Stimulated activated memory B cell treated with anti-CD40 and anti-IgM and Interleukin-4, amounts not matched to agents 10 μg/mL and 1 μg/mL and 100 μg/mL, for 72 hours (primary cell): ENCODE measurements around the gene USF2.
"Not testable (repeated sequence)": the region's sequence is repeated elsewhere in the genome, so short reads cannot be mapped to it uniquely, and the experiment has no call there.

Experiments
- ATAC-seq: fragments of 150-1000 bp; cut with Tn5 transposase; 2 replicates; pipeline ENCODE4 v1.10.0; 2021
- H3K27ac Mint-ChIP-seq: one replicate; pipeline ENCODE4 v1.8.0; 2022; ENCODE audit warnings: mild to moderate bottlenecking, mixed read lengths
- H3K27me3 Mint-ChIP-seq: one replicate; pipeline ENCODE4 v1.8.0; 2022; ENCODE audit warnings: mixed read lengths
- H3K36me3 Mint-ChIP-seq: one replicate; pipeline ENCODE4 v1.8.0; 2022; ENCODE audit warnings: mixed read lengths
- H3K4me1 Mint-ChIP-seq: one replicate; pipeline ENCODE4 v1.8.0; 2022; ENCODE audit warnings: mixed read lengths
- H3K4me3 Mint-ChIP-seq: one replicate; pipeline ENCODE4 v1.8.0; 2022; ENCODE audit warnings: mild to moderate bottlenecking, moderate library complexity, mixed read lengths
- H3K9me3 Mint-ChIP-seq: one replicate; pipeline ENCODE4 v1.8.0; 2022; ENCODE audit warnings: mixed read lengths

USF2 gene

DNA sequence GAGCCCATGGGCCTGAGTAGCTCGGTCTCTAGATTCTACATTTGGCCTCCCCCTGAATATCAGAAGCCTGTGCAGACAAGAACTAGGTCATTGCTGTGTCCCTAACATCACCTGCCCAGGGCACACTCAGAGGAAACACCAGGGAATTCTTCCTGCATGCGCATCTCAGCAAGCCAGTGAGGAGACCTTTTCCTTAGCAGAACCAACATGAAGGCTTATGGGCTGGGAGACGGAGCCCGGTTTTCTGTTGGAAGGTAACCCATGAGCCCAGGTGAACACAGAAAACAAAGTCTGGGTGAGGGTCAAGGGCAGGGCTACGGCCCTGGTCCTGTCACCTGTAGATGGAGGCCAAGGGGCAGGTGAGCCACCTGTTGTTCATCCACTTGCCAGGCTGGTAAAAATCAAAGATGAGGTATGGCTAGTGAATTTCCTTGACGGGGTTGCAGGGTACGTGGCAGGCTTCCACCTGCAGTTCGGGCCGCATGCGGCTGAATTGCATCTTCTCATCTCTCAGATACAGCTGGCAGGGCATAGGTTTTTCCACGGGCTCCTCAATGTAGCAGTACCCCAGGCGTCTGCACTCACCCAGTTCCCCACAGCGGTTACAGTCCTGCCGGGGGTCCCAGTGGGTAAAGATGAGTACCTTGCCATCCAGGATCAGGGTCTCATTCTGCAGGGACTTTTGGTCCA, 36.7 kb upstream of the USF2 start:
- ATAC-seq = no peak
- Mint-ChIP-seq H3K27ac (no peak overlapping the region), H3K9me3 (no peaks in the 10 kb centered on the region), H3K27me3 (no peaks in the 10 kb centered on the region), H3K36me3 (no peaks in the 10 kb centered on the region), H3K4me1 (peaks cover 12% of the 10 kb centered on the region), H3K4me3 (no peak overlapping the region)

DNA sequence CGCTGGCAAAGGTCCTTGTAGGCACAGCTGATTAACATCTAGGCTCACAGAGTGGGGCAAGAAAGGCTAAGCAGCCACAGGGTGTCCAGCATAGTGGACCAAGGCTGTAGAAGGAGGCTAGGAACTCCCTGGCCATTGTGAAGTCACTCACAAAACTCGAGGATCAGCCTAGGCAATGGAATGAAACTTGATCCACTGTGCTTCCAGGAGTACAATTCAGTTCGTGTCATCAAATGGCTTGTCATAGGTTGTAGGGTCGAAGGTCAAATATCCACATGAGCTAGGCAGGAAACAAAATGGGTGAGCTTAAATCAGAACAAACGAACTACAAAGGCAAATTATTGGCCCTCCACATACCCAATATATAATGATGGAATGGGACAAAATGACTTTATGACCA, 35.9 kb upstream of the USF2 start:
- no peaks in the 10 kb centered on the region for H3K9me3 Mint-ChIP-seq
- no peak overlapping the region for H3K4me3 Mint-ChIP-seq
- no peaks in the 10 kb centered on the region for H3K27me3 Mint-ChIP-seq
- H3K4me1 Mint-ChIP-seq = peaks cover 12% of the 10 kb centered on the region
- H3K27ac Mint-ChIP-seq = no peak overlapping the region
- ATAC-seq = no peak
- H3K36me3 Mint-ChIP-seq = no peaks in the 10 kb centered on the region

DNA sequence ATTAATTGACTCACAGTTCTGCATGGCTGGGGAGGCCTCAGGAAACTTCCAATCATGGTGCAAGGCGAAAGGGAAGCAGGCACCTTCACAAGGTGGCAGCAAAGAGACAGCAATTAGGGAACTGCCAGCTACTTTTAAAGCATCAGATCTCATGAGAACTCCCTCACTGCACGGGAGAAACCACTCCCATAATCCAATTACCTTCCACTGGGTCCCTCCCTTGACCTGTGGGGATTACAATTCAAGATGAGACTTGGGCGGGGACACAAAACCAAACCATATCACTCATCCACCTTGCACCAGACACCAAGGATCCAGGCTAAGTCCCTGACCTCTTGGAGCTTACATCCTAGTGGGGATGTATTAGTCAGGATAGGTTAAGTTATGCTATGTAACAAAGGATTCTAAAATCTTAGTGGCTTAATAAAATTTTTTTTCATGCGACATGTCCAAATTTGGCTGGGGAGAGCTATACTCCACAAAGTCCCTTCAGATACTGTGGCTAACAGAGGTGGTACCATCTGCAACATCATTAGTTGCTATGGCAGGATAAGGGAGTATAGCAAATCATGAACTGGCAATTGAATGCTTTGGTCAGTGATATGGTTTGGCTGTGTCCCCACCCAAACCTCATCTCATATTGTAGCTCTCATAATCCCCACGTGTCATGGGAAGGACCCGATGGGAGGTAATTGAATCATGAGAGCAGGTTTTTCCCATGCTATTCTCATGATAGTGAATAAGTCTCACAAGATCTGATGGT, 31.9 kb upstream of the USF2 start:
- no peak for ATAC-seq
- peaks cover 37% of the 10 kb centered on the region for H3K4me1 Mint-ChIP-seq

DNA sequence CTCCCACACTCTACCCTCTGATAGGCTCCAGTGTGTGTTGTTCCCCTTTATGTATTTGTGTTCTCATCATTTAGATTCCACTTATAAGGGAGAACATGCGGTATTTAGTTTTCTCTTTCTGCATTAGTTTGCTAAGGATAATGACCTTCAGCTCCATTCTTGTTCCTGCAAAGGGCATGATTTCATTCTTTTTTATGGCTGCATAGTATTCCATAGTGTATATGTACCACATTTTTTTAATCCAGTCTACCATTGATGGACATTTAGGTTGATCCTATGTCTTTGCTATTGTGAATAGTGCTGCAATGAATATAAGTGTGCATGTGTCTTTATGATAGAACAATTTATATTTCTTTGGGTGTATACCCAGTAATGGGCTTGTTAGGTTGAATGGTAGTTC, 29.2 kb upstream of the USF2 start:
- not testable (repeated sequence) for H3K36me3 Mint-ChIP-seq, H3K27me3 Mint-ChIP-seq, H3K9me3 Mint-ChIP-seq, ATAC-seq, H3K4me3 Mint-ChIP-seq
- H3K27ac Mint-ChIP-seq = peak overlapping the region; percentile 89
- H3K4me1 Mint-ChIP-seq = peaks cover 31% of the 10 kb centered on the region

More for the DNA sequence above, 31.9 kb upstream of the USF2 start:
- Mint-ChIP-seq H3K36me3 (peaks cover 6% of the 10 kb centered on the region), H3K27me3 (no peaks in the 10 kb centered on the region), H3K9me3 (no peaks in the 10 kb centered on the region), H3K4me3 (no peak overlapping the region), H3K27ac (no peak overlapping the region)

DNA sequence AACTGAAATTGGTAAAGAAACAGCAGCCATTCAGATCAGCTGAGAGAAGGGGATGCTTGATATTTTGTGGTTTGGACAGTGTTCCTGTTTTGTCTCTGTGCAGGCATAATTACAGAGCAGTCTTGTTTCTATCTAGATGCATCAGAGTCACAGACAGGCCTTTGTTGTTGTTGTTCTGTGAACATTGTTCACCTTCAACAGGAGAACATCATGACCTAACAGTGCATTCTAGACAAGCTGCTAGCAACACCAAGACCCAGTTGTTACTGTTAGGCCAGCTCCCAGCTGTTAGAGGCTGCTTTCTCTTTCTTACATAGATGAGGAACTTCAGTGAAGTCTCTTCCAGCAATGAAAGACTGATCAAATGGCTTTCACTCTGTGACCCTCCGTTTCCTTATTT, 28.4 kb upstream of the USF2 start:
- peak; percentile 89 for ATAC-seq
- peaks cover 10% of the 10 kb centered on the region for H3K36me3 Mint-ChIP-seq
- H3K4me1 Mint-ChIP-seq = peaks cover 31% of the 10 kb centered on the region
- H3K27me3 Mint-ChIP-seq = no peaks in the 10 kb centered on the region
- peak overlapping the region; percentile 89 for H3K27ac Mint-ChIP-seq
- peak overlapping the region; percentile 56 for H3K4me3 Mint-ChIP-seq
- H3K9me3 Mint-ChIP-seq = peaks cover 5% of the 10 kb centered on the region

DNA sequence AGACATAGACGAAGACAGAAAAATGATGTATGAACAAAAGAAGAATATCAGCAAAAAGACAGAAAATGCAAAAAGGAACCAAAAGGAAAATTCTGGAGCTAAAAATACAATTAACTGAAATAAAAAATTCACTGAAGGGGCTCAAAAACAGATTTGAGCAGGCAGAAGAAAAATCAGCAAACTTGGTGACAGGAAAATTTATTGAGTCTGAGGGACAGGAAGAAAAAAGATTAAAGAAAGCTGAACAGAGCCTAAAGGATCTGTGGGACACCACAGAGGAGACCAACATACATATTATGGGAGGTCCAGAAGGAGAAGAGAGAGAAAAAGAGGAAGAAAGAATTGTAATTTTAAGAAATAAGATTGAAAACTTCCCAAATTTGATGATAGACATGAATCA, 27.3 kb upstream of the USF2 start:
- H3K4me1 Mint-ChIP-seq = peaks cover 29% of the 10 kb centered on the region
- peak overlapping the region; percentile 89 for H3K27ac Mint-ChIP-seq
- peaks cover 10% of the 10 kb centered on the region for H3K36me3 Mint-ChIP-seq
- H3K27me3 Mint-ChIP-seq = no peaks in the 10 kb centered on the region
- H3K9me3 Mint-ChIP-seq = peaks cover 5% of the 10 kb centered on the region
- ATAC-seq = no peak
- H3K4me3 Mint-ChIP-seq = no peak overlapping the region

DNA sequence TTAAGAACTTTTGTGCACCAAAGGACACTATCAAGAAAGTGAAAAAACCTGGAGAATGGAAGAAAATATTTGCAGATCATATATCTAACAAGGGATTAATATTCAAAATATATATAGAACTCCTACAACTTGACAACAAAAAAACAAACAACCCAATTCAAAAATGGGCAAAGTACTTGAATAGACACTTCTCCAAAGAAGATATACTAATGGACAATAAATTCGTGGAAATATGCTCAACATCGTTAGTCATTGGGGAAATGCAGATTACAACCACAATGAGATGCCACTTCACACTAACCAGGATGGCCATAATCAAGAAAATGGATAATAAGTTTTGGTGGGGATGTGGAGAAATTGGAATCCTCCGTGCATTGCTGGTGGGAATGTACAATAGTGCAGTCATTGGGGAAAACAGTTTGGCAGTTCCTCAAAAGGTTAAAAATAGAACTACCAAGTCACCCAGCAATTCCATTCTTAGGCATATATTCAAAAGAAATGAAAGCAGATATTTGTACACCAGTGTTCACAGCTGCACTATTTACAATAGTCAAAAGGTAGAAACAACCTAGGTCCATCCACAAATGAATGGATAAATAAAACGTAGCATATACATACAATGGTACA, 22.2 kb upstream of the USF2 start:
- Mint-ChIP-seq H3K27ac (no peak overlapping the region), H3K27me3 (no peaks in the 10 kb centered on the region), H3K4me1 (peaks cover 39% of the 10 kb centered on the region), H3K4me3 (no peak overlapping the region), H3K9me3 (peaks cover 5% of the 10 kb centered on the region), H3K36me3 (peaks cover 12% of the 10 kb centered on the region)
- no peak for ATAC-seq

DNA sequence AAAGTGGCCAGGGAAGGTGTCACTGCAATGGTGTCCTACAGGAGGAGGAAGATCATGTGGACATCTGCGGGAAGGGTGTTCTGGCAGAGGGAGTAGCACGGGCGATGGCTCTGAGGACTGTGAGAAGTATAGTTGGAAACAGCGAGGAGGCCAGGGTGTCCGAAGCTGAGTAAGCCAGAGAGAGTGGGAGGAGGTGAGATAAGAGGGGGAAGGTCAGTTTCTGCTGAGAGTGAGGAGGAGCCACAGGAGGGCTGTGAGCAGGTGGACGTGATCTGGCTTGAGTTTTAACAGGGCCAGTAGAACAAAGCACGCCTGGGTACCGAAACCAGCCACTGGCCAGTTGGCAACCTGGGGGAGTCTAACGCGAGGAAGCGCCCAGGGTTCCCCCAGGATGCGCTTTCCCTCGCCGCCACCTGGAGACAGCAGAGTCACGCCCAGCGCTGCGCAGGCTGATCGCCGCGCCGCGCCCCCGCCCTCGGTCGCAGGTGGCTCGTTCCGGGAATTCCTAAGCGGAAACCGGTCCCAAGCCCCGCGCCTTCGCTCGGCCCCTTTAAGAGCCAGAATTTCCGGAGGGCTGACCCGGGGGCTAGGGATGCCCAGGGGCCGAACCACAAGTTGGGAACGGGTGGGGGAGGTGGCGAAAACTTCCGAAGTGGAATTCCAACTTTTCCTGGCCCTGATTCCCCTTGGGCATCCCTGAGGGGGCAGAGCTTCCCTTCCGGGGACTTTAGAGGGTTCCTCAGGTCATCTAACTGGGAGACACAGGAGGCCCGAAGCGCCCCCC, 21.0 kb upstream of the USF2 start:
- ATAC-seq = peak; percentile 69
- peaks cover 39% of the 10 kb centered on the region for H3K4me1 Mint-ChIP-seq
- peaks cover 17% of the 10 kb centered on the region for H3K36me3 Mint-ChIP-seq
- peak overlapping the region; percentile 91 for H3K27ac Mint-ChIP-seq
- H3K4me3 Mint-ChIP-seq = peak overlapping the region; percentile 75
- no peaks in the 10 kb centered on the region for H3K27me3 Mint-ChIP-seq
- peaks cover 5% of the 10 kb centered on the region for H3K9me3 Mint-ChIP-seq

DNA sequence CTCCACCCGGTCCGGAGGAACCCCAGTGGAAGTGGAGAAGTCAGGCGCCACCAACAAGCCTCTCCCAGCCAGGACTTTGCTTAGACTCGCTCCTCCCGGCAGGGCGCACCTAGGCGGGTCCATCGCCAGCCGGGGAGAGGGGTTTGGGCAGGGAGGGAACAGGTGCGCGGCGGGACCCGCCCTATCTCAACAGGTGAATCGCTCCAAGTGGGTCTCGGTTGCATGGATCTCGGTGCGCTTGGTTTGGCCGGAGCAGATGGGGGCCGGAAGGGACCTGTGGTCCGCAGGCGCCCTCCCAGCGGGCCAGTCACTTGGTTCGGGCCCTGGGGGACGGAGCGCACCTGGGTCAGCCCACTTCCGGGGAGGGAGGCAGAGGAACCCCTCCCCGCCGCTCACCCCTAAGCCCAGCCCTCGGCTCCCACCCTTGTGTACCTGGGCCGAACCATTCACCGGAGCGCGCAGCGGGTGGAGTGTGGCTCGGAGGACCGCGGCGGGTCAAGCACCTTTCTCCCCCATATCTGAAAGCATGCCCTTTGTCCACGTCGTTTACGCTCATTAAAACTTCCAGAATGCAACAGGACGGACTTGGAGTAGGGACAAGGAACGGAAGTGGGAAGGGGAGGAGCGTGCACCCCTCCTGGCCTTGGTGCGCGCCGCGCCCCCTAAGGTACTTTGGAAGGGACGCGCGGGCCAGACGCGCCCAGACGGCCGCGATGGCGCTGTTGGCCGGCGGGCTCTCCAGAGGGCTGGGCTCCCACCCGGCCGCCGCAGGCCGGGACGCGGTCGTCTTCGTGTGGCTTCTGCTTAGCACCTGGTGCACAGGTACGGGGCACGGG, 20.2 kb upstream of the USF2 start, which contains the start of gene LSR:
LSR (plus strand) TSS at position 693 of the 836 bp plus-strand sequence; CDS start at position 714, 21 bp downstream.
- H3K27ac Mint-ChIP-seq = peak within 1 kb of the TSS; percentile 91
- H3K27me3 Mint-ChIP-seq = no peaks in the 10 kb centered on the region
- peaks cover 4% of the 10 kb centered on the region for H3K9me3 Mint-ChIP-seq
- H3K4me1 Mint-ChIP-seq = peaks cover 39% of the 10 kb centered on the region
- ATAC-seq = peak; percentile 96
- peak within 1 kb of the TSS; percentile 75 for H3K4me3 Mint-ChIP-seq
- H3K36me3 Mint-ChIP-seq = peaks cover 22% of the 10 kb centered on the region

DNA sequence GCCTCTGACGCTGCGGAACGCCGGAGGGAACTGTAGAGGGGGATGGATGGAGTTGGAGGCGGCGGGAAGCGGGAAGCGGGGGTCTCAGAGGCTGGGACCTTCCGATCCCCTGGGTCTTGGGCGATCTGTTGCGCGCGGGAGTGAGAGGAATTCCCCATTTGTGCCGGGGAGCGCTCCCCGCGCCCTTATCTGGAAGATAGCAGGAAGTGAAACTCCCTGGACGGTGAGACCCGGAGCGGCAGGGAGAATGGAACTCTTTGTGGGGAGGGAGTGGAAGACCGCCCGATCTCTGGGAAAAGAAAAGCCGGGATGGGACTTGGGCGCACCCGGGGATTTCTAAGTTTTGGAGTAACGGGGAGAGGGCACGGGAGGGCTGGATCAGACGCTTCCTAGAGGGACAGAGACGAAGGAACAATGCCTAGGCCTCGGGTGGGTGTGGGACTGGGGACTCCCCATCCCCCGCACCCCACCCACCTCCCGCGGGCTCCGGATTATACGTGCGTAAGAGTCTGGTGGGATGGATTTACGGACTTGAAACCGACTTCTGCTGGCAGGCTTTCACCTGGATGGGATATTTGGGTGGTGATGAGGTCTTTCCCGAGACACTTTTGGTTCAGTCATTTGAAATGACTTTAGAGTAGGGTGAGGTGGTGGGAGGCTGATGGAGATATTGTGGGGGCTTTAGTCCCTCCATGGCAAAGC, 19.5 kb upstream of the USF2 start:
- Mint-ChIP-seq H3K36me3 (peaks cover 26% of the 10 kb centered on the region), H3K27me3 (no peaks in the 10 kb centered on the region), H3K9me3 (no peaks in the 10 kb centered on the region), H3K4me1 (peaks cover 39% of the 10 kb centered on the region), H3K4me3 (peak overlapping the region; percentile 75), H3K27ac (peak overlapping the region; percentile 91)
- no peak for ATAC-seq

DNA sequence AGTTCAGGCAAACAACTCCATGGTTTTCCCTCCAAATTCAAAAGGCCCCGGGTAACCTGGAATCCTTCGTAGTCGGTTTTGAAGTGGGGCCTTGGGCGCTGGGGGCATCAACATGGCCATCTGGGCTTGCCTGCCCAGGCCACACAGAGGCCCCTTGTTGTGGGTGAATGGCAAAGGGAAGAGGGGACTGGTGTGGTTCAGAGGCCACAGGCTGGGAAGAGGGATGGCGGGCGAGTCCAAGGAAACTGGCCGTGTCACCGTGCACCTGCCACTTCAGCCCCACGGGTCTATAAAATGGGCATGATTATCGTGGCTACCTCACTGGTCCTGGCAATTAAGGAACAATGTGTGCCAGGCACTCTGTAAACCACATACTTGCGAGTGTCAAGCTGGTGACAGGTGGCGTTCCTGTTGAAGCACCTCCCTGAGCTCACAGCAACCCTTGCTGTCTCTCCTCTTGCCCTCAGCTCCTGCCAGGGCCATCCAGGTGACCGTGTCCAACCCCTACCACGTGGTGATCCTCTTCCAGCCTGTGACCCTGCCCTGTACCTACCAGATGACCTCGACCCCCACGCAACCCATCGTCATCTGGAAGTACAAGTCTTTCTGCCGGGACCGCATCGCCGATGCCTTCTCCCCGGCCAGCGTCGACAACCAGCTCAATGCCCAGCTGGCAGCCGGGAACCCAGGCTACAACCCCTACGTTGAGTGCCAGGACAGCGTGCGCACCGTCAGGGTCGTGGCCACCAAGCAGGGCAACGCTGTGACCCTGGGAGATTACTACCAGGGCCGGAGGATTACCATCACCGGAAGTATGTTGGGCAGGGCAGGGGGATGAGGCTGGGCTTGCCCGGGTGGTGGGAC, 18.7 kb upstream of the USF2 start:
- Mint-ChIP-seq H3K4me1 (peaks cover 39% of the 10 kb centered on the region), H3K9me3 (no peaks in the 10 kb centered on the region), H3K27me3 (no peaks in the 10 kb centered on the region), H3K36me3 (peaks cover 34% of the 10 kb centered on the region), H3K27ac (peak overlapping the region; percentile 91), H3K4me3 (peak overlapping the region; percentile 75)
- ATAC-seq = no peak

DNA sequence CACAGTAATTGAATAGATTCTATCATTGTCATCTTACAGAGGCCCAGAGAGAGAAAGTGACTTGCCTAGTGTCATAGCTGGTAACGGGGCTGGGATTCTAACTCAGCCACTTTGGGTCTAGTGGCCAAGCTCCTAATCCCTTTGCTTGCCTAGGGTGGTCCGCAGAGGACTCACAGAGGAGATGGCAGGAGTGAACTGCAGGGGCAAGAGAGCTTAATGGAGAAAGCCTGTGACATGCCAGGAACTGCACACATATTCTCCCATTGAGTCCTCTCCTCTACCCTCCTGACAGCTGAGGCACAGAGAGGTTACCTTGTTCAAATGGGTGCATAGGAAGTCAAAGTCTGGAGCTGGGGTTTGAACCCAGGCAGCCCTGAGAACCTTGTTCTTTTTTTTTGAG, 17.3 kb upstream of the USF2 start:
- no peak for ATAC-seq
- peaks cover 41% of the 10 kb centered on the region for H3K4me1 Mint-ChIP-seq
- H3K27ac Mint-ChIP-seq = no peak overlapping the region
- H3K9me3 Mint-ChIP-seq = no peaks in the 10 kb centered on the region
- peaks cover 40% of the 10 kb centered on the region for H3K36me3 Mint-ChIP-seq
- H3K4me3 Mint-ChIP-seq = no peak overlapping the region
- H3K27me3 Mint-ChIP-seq = no peaks in the 10 kb centered on the region
